HG03342 (cell line): ENCODE data around the gene MAGT1.
"Not testable (repeated sequence)": the region's sequence is repeated elsewhere in the genome, so short reads cannot be mapped to it uniquely, and the experiment has no call there.

Source experiments
- ATAC-seq: cut with Tn5 transposase; IDR thresholded peaks from one replicate; pipeline ENCODE4 v1.9.1; 2021; ENCODE audit warnings: mild to moderate bottlenecking, moderate library complexity; ENCODE audit not compliant: unreplicated experiment

The MAGT1 gene

GRCh38 chrX:77894921-77895886, at the start of gene MAGT1:
Gene MAGT1 (minus strand): TSS chrX:77895435. CDS start chrX:77895410, 25 bp downstream.
- ATAC-seq: peak; percentile 91

- not testable (repeated sequence) for ATAC-seq
Measured at GRCh38 chrX:77945031-77945430, 49.8 kb upstream of the MAGT1 start.

GRCh38 chrX:77938083-77938680, 42.9 kb upstream of the MAGT1 start:
- no peak for ATAC-seq

- ATAC-seq: no peak
Measured at GRCh38 chrX:77937291-77937690, 42.1 kb upstream of the MAGT1 start.

GRCh38 chrX:77936299-77936698, 41.1 kb upstream of the MAGT1 start:
- no peak for ATAC-seq

GRCh38 chrX:77935886-77936285, 40.7 kb upstream of the MAGT1 start:
- no peak for ATAC-seq

- no peak for ATAC-seq
Measured at GRCh38 chrX:77930581-77930980, 35.3 kb upstream of the MAGT1 start.

- ATAC-seq: no peak
Measured at GRCh38 chrX:77925764-77926163, 30.5 kb upstream of the MAGT1 start.

GRCh38 chrX:77924320-77924859, 29.2 kb upstream of the MAGT1 start:
- ATAC-seq: no peak

- no peak for ATAC-seq
Measured at GRCh38 chrX:77922787-77923186, 27.6 kb upstream of the MAGT1 start.

GRCh38 chrX:77919370-77919769, 24.1 kb upstream of the MAGT1 start:
- not testable (repeated sequence) for ATAC-seq

GRCh38 chrX:77918568-77918967, 23.3 kb upstream of the MAGT1 start:
- ATAC-seq: no peak

GRCh38 chrX:77917294-77917933, 22.2 kb upstream of the MAGT1 start:
- ATAC-seq: peak; percentile 54

GRCh38 chrX:77910108-77910840, 15.0 kb upstream of the MAGT1 start, which contains the start of gene ATP7A:
Gene ATP7A (plus strand): TSS chrX:77910693. CDS start chrX:77971642, 60,949 bp downstream.
- ATAC-seq: peak; percentile 94

GRCh38 chrX:77901506-77901905, 6.3 kb upstream of the MAGT1 start:
- no peak for ATAC-seq

GRCh38 chrX:77900688-77901087, 5.5 kb upstream of the MAGT1 start:
- ATAC-seq: no peak

GRCh38 chrX:77899081-77899828, 4.0 kb upstream of the MAGT1 start, which contains the start of gene COX7B:
Gene COX7B (plus strand): TSS chrX:77899468. CDS start chrX:77899554, 86 bp downstream.
- ATAC-seq: peak; percentile 60

GRCh38 chrX:77893713-77894112, 1.5 kb downstream of the MAGT1 start:
- no peak for ATAC-seq

- ATAC-seq: no peak
Measured at GRCh38 chrX:77892887-77893286, 2.3 kb downstream of the MAGT1 start.

GRCh38 chrX:77881418-77881817, 13.8 kb downstream of the MAGT1 start:
- not testable (repeated sequence) for ATAC-seq
